Bronchial epithelial cell (primary cell): ENCODE results near the gene METTL6. TPM values are rescaled to one million over a fixed set of nuclear protein-coding genes. Genes with fewer than 3 reads are reported as not detected.

ENCODE experiments used
- DNase-seq: peaks from one replicate; pipeline ENCODE4 v3.0.0-alpha.2; 2010; ENCODE audit warnings: low read depth
- FAIRE-seq: peaks from 2 replicates; lab custom pipeline; 2011; peaks lifted over from hg19 to GRCh38; lab: Jason Lieb, UNC
- H3K27me3 ChIP-seq: 2 replicates; pipeline ENCODE4 v1.5.1; 2011; ENCODE audit warnings: low read length; ENCODE audit not compliant: control insufficient read depth, insufficient read depth
- H3K36me3 ChIP-seq: 2 replicates; pipeline ENCODE4 v1.5.1; 2011; ENCODE audit warnings: low read length; ENCODE audit not compliant: control insufficient read depth, insufficient read depth
- H3K4me3 ChIP-seq: 2 replicates; pipeline ENCODE4 v1.5.1; 2011; ENCODE audit warnings: mild to moderate bottlenecking, low read depth, low read length, control low read depth
- total RNA-seq: library from RNA; depleted of rRNA; stranded (reverse); fragments of >200 nt; gene quantifications from 2 replicates; pipeline ENCODE4 v1.2.1, GENCODE V29; 2014
- TF ChIP-seq, protein P1 (sequence below): IDR thresholded peaks from 2 replicates; pipeline ENCODE4 v1.5.1; 2011; ENCODE audit warnings: mild to moderate bottlenecking, moderate library complexity, low read length, control low read depth, inconsistent platforms; ENCODE audit not compliant: insufficient read depth, severe bottlenecking

METTL6 gene
- total RNA-seq, 1 donor from 2014 or later: 41.3 TPM

DNA sequence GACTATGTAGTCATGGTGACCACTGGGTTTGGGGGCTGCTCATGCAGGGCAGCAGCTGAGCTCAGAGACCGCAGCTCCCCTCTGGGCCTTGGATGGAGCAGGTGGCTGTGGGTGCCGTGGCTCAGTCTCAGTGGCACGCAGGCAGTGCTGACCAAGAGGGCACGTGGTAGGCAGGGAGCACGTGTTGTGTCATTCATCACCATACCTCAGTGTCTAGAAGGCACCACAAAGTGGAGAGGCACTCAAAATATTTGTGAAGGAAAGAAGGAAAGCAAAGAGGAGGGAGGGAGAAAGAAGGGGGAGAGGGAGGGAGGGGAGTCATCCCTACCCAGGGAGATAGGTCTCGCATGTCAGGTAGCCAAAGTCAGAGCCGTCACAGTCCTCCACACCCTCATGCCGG lies 26.2 kb upstream of the METTL6 start:
- TF ChIP-seq, protein P1, sequence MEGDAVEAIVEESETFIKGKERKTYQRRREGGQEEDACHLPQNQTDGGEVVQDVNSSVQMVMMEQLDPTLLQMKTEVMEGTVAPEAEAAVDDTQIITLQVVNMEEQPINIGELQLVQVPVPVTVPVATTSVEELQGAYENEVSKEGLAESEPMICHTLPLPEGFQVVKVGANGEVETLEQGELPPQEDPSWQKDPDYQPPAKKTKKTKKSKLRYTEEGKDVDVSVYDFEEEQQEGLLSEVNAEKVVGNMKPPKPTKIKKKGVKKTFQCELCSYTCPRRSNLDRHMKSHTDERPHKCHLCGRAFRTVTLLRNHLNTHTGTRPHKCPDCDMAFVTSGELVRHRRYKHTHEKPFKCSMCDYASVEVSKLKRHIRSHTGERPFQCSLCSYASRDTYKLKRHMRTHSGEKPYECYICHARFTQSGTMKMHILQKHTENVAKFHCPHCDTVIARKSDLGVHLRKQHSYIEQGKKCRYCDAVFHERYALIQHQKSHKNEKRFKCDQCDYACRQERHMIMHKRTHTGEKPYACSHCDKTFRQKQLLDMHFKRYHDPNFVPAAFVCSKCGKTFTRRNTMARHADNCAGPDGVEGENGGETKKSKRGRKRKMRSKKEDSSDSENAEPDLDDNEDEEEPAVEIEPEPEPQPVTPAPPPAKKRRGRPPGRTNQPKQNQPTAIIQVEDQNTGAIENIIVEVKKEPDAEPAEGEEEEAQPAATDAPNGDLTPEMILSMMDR: no peak
- Histone ChIP-seq H3K4me3 (no peak overlapping the region), H3K27me3 (no peaks in the 10 kb centered on the region), H3K36me3 (no peaks in the 10 kb centered on the region)
- DNase-seq: no peak
- no peak for FAIRE-seq

DNA sequence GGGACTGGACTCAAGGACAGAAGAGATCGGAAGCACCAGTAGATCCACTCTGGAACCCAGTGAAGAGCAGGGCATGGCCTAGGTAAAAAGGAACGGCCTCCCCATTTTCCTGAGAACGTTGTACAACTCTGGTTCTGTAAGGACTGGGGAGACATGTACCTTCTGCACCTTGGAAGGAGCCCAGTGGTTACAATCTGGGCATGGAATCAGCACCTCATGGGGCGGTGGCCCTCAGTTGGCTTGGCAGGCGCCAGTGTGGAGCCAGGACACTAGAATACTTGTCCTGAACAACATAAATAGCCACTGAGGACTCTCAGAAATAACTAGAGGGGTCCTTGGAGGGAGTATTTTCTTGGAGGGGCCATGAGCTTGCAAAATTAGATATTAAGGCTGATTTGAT lies 25.6 kb upstream of the METTL6 start:
- no peak overlapping the region for H3K4me3 ChIP-seq
- no peaks in the 10 kb centered on the region for H3K27me3 ChIP-seq
- H3K36me3 ChIP-seq: no peaks in the 10 kb centered on the region
- FAIRE-seq (no peak), DNase-seq (no peak)
- TF ChIP-seq, protein P1: no peak

DNA sequence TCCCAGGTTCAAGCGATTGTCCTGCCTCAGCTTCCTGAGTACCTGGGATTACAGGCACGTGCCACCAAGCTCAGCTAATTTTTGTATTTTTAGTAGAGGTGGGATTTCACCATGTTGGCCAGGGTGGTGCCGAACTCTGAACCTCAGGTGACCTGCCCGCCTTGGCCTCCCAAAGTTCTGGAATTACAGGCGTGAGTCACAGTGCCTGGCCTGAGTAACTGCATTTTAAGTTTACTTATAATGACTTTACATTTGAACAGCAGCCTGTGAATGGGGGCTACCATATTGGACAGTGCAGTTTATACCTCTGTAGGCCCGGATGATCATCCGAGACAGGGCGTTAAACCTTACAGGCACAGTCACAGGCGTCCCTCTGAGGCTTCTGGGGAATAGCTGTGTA lies 24.8 kb upstream of the METTL6 start:
- DNase-seq: no peak
- no peak for FAIRE-seq
- TF ChIP-seq, protein P1: no peak
- no peaks in the 10 kb centered on the region for H3K27me3 ChIP-seq
- H3K36me3 ChIP-seq: no peaks in the 10 kb centered on the region
- no peak overlapping the region for H3K4me3 ChIP-seq

DNA sequence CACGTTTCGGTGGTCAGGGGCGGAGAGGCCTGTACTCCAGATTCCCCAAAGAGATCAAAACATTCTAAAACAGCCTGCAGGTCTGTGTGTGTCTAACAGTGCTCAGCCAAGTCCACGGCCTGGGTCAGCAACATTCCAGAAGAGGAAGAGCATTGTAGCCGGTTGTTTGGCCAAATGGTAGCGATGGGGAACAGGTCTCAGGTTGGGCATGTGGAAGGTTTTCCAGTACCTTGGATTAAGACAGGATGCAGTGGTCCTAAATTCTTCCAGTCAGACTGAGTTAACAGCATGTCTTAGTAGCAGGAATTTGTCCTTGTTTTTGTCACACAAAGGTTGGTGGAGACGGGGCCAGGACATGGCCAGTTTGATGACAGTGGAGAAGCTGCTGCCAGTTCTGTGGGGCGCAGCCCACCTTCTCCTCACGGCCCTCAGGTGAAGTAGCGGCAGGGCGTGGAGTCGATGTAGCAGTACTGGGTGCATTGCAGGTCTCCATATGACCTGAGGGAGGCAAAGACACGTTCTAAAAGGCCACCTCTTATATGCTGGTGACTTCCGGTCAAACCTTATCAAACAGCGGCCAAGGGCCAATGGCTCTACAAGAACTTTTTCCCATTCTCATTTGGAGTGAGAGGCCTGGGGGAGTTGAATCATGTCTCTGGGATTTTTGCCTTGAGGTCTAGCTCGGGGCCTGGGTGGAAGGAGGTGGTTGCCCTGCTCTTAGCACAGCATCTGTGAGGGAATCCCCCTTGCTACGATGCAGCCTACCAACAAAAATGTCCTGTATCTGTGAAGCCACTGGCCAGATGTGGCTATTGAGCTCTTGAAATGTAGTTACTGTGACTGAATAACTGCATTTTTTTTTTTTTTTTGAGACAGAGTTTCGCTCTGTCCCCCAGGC lies 24.1 kb upstream of the METTL6 start:
- Histone ChIP-seq H3K36me3 (no peaks in the 10 kb centered on the region), H3K27me3 (no peaks in the 10 kb centered on the region), H3K4me3 (no peak overlapping the region)
- DNase-seq (no peak), FAIRE-seq (no peak)
- TF ChIP-seq, protein P1: no peak

DNA sequence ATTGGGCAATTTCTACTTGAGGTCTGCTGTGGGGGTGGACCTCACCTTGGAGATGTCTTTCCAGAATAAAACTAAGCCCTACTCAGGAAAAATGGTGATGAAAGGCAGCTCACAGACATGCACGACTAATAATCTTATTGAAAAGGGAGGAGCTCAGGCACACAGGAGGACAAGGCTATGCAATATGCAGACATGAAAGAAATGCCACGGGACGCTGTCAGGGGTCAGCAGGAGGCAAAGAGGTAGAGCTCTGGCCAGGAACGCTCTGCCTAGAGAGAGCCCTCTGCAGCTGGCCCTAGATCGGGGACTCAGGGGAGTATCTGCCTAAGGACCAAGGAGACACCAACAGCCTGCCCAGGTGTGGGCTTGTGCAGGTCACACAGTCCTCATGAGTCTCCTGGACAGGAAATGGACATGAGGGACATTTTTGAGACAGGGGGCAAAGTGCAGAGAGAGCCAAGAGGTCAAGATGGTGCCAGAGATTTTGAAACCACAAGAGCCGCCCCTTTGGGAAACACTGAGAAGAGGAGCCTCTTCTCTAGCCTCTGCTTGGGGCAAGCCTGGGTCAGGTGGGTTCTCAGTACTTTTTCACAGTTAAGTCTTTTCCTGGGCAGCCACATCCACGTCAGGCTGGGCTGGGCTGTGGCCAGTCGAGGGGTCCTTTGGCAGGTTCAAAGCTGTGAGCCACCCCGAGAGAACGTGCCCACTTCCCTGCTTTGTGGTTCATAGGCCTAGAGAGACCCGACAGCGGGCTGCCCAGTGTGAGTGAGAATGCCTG lies 23.3 kb upstream of the METTL6 start:
- no peak overlapping the region for H3K4me3 ChIP-seq
- H3K27me3 ChIP-seq: no peaks in the 10 kb centered on the region
- TF ChIP-seq, protein P1: no peak
- FAIRE-seq (no peak), DNase-seq (no peak)
- H3K36me3 ChIP-seq: no peaks in the 10 kb centered on the region
